Spleen (tissue), 11 donors: ENCODE measurements around the gene CAMK2G. TPM values are rescaled to one million over a fixed set of nuclear protein-coding genes. Genes with fewer than 3 reads are reported as not detected.
A peak's percentile ranks its signal among the peaks of the same experiment; 100 is the strongest.

Experiments
- DNase-seq: peaks from one replicate; pipeline ENCODE4 v3.0.0-alpha.2; 2020
- H3K27ac ChIP-seq, 8 donors: fragments of 200-600 bp; sonication (generic) in 7 of 8; 1 replicate in 4 of 8; 2 replicates in 4 of 8; pipeline versions ENCODE4 v1.5.0 to v1.8.0; 2016 to 2021; ENCODE audit warnings: inconsistent platforms in 4 of 8, mild to moderate bottlenecking in 4 of 8, moderate library complexity in 1 of 8
- H3K27me3 ChIP-seq, 7 donors: fragments of 200-600 bp; sonication (generic) in 6 of 7; replicated peaks in 1 of 7; 1 replicate in 4 of 7; 2 replicates in 3 of 7; pipeline versions ENCODE4 v1.5.0 to v1.8.0; 2016 to 2021; ENCODE audit warnings: inconsistent platforms in 3 of 7, mild to moderate bottlenecking in 1 of 7
- H3K36me3 ChIP-seq, 6 donors: fragments of 200-600 bp; sonication (generic) in 5 of 6; 1 replicate in 4 of 6; 2 replicates in 2 of 6; pipeline versions ENCODE4 v1.5.0 to v1.8.0; 2016 to 2021; ENCODE audit warnings: inconsistent platforms in 2 of 6
- H3K4me1 ChIP-seq, 6 donors: fragments of 200-600 bp; sonication (generic) in 5 of 6; 1 replicate in 3 of 6; 2 replicates in 3 of 6; pipeline versions ENCODE4 v1.5.0 to v1.8.0; 2016 to 2021; ENCODE audit warnings: inconsistent platforms in 3 of 6
- H3K4me3 ChIP-seq, 8 donors: fragments of 200-600 bp; sonication (generic) in 7 of 8; 1 replicate in 4 of 8; 2 replicates in 4 of 8; pipeline versions ENCODE4 v1.5.0 to v1.8.0; 2016 to 2021; ENCODE audit warnings: inconsistent platforms in 4 of 8, mild to moderate bottlenecking in 4 of 8, moderate library complexity in 2 of 8
- H3K9me3 ChIP-seq, 8 donors: fragments of 200-600 bp; sonication (generic) in 7 of 8; 1 replicate in 4 of 8; 2 replicates in 4 of 8; pipeline versions ENCODE4 v1.5.0 to v1.8.0; 2016 to 2021; ENCODE audit warnings: inconsistent platforms in 4 of 8
- CTCF ChIP-seq, 11 experiments: fragments of 200-600 bp in 7 of 11; fragments of 450-650 bp in 4 of 11; sonication (generic) in 4 of 11; IDR thresholded peaks in 8 of 11; conservative IDR thresholded peaks in 3 of 11; 1 replicate in 7 of 11; 2 replicates in 4 of 11; pipeline versions ENCODE4 v1.4.0 to v1.8.0; 2016 to 2021; ENCODE audit warnings: antibody characterized with exemption in 11 of 11, inconsistent platforms in 4 of 11, mild to moderate bottlenecking in 1 of 11
- POLR2A ChIP-seq, 3 donors: fragments of 450-650 bp; IDR thresholded peaks; one replicate each; pipeline ENCODE4 v1.5.1; 2017; ENCODE audit warnings: antibody characterized with exemption in 3 of 3, mild to moderate bottlenecking in 1 of 3
- POLR2AphosphoS5 ChIP-seq, 3 donors: sonication (generic); formaldehyde crosslinking; IDR thresholded peaks; one replicate each; pipeline ENCODE4 v1.5.1; 2017; ENCODE audit warnings: antibody characterized with exemption in 3 of 3
- WGBS, 5 donors: extraction: QIAGEN DNeasy Blood & Tissue Kit in 3 of 5; methylation state at CpG; one replicate each; pipeline versions ENCODE4 v1.1.5 to v1.1.7; 2013 to 2018; 5-methylcytosine and 5-hydroxymethylcytosine counted together
- intact Hi-C: fragments of 100-400 bp; cut with DNase I; formaldehyde crosslinking; loops from one replicate; pipeline ENCODE4 v1.15.0; 2023; ENCODE audit warnings: low total_unique reads
- polyA plus RNA-seq, 3 donors: library from polyadenylated mRNA; stranded (reverse); fragments of 200-250 nt; gene quantifications; one replicate each; pipeline ENCODE4 v1.2.1, GENCODE V29; 2013
- total RNA-seq, 7 donors: library from RNA; depleted of rRNA in 3 of 7; stranded (reverse); fragments of >200 nt in 3 of 7; fragmentation: NEBNext Ultra II Directional in 4 of 7; extraction: Animal tissue kit (Norgen Biotek cat#: 25700) in 4 of 7; gene quantifications; one replicate each; pipeline versions ENCODE4 v1.1.0 to v1.2.1, GENCODE V29; 2016 to 2021
- donor health status: healthy with polysubstance abuse.
- donor health status: DM: no; HTN: no; CAD: no; lungs with moderate emphysema.
- donor health status: DM: no; HTN: no; CAD: no.
- donor health status: Bipolar disorder and iron deficiency.
- donor health status: healthy.
- donor health status: DM: no; HTN: no; CAD: no.
- donor health status: DM: yes; HTN: yes; CAD: no.

The CAMK2G gene
- total and polyA plus RNA-seq, 10 donors = 10.4 to 55.2 (median 43.9) TPM

GRCh38 chr10:73781879-73782748 is 92.2 kb downstream of the CAMK2G start, which contains the start of gene CHCHD1:
CHCHD1 (plus strand) TSS chr10:73782048; CDS start chr10:73782076, 28 bp downstream.
- Histone ChIP-seq H3K4me1 (peaks cover 39 to 88% (median 64%) of the 10 kb centered on the region in 6 donors), H3K27ac (peak within 1 kb of the TSS; percentile 76 to 97 (median 94)), H3K4me3 (peak within 1 kb of the TSS; percentile 62 to 93 (median 84)), H3K27me3 (no peaks in the 10 kb centered on the region), H3K36me3 (peaks cover 0 to 41% (median 20%) of the 10 kb centered on the region in 6 donors), H3K9me3 (no peaks in the 10 kb centered on the region)
- WGBS, 5 donors = 0 to 1% (median 0%) methylated on average over 41 to 57 of the region's 57 CpGs
- TF ChIP-seq CTCF (IDR thresholded peaks at IDR 0.05 in 8 of 11, conservative IDR thresholded peaks at IDR 0.05 in 3 of 11) (peak in 1 of 11 experiments; percentile 23), POLR2AphosphoS5 (IDR thresholded peaks at IDR 0.05) (peak; percentile 95 to 98 (median 97)), POLR2A (IDR thresholded peaks at IDR 0.05) (peak in 1 of 3 donors; percentile 25)
- intact Hi-C loops = no loop called here
- DNase-seq = peak; percentile 98

- Histone ChIP-seq H3K4me3 (peak overlapping the region; percentile 62 to 93 (median 84)), H3K27ac (peak overlapping the region; percentile 76 to 97 (median 94)), H3K27me3 (no peaks in the 10 kb centered on the region), H3K9me3 (no peaks in the 10 kb centered on the region), H3K4me1 (peaks cover 34 to 88% (median 61%) of the 10 kb centered on the region in 6 donors), H3K36me3 (peaks cover 0 to 47% (median 20%) of the 10 kb centered on the region in 6 donors)
- intact Hi-C loops = no loop called here
- no peak for DNase-seq
- WGBS, 5 donors = 0 to 2% (median 1%) methylated on average over 14 of the region's 14 CpGs
- TF ChIP-seq POLR2A (IDR thresholded peaks at IDR 0.05) (no peak), CTCF (IDR thresholded peaks at IDR 0.05 in 8 of 11, conservative IDR thresholded peaks at IDR 0.05 in 3 of 11) (no peak), POLR2AphosphoS5 (IDR thresholded peaks at IDR 0.05) (no peak)
These were observed 92.8 kb downstream of the CAMK2G start for GRCh38 chr10:73781548-73781878.

- H3K9me3 ChIP-seq = no peaks in the 10 kb centered on the region
- H3K4me3 ChIP-seq = peak overlapping the region; percentile 62 to 93 (median 84)
- TF ChIP-seq POLR2AphosphoS5 (IDR thresholded peaks at IDR 0.05) (no peak), CTCF (IDR thresholded peaks at IDR 0.05 in 8 of 11, conservative IDR thresholded peaks at IDR 0.05 in 3 of 11) (no peak), POLR2A (IDR thresholded peaks at IDR 0.05) (no peak)
- no peak for DNase-seq
- peak overlapping the region in 5 of 8 donors; percentile 92 to 97 (median 94) for H3K27ac ChIP-seq
- WGBS, 5 donors = 26 to 40% (median 36%) methylated on average over 11 of the region's 11 CpGs
- H3K27me3 ChIP-seq = no peaks in the 10 kb centered on the region
- H3K4me1 ChIP-seq = peaks cover 33 to 88% (median 61%) of the 10 kb centered on the region in 6 donors
- intact Hi-C loops = no loop called here
- peaks cover 0 to 53% (median 26%) of the 10 kb centered on the region in 6 donors for H3K36me3 ChIP-seq
These were observed 93.4 kb downstream of the CAMK2G start for GRCh38 chr10:73780966-73781365.

DNA sequence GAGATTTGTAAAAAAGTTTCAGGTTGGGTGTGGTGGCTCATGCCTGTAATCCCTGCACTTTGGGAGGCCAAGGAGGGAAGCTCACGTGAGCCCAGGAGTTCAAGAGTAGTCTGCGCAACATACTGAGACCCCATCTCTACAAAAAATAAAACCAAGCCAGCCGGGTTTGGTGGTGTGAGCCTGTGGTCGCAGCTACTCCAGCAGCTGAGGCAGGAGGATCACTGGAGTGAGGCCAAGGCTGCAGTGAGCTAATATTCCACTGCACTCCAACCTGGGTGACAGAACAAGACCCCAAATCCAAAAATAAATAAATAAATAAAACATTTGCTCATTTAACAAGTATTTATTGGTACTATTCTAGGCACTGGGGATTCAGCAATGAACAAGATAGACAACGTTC is 94.1 kb downstream of the CAMK2G start:
- Histone ChIP-seq H3K9me3 (no peaks in the 10 kb centered on the region), H3K36me3 (peaks cover 0 to 59% (median 32%) of the 10 kb centered on the region in 6 donors), H3K4me1 (peaks cover 39 to 93% (median 67%) of the 10 kb centered on the region in 6 donors), H3K27ac (no peak overlapping the region), H3K27me3 (no peaks in the 10 kb centered on the region), H3K4me3 (peak overlapping the region in 2 of 8 donors; percentile 88 to 93)
- no peak for DNase-seq
- intact Hi-C loops = no loop called here
- 55 to 78% (median 73%) methylated on average over 5 of the region's 5 CpGs for WGBS, 5 donors
- TF ChIP-seq POLR2AphosphoS5 (IDR thresholded peaks at IDR 0.05) (no peak), CTCF (IDR thresholded peaks at IDR 0.05 in 8 of 11, conservative IDR thresholded peaks at IDR 0.05 in 3 of 11) (no peak), POLR2A (IDR thresholded peaks at IDR 0.05) (no peak)
